Measurements from ENCODE around the gene TIPRL. TPM values are rescaled to one million over a fixed set of nuclear protein-coding genes. Genes with fewer than 3 reads are reported as not detected.
"Not testable (repeated sequence)": the region's sequence is repeated elsewhere in the genome, so short reads cannot be mapped to it uniquely, and the experiment has no call there.

TIPRL gene
- total RNA-seq, 1 donor from 2014 or later = 27.4 TPM

DNA sequence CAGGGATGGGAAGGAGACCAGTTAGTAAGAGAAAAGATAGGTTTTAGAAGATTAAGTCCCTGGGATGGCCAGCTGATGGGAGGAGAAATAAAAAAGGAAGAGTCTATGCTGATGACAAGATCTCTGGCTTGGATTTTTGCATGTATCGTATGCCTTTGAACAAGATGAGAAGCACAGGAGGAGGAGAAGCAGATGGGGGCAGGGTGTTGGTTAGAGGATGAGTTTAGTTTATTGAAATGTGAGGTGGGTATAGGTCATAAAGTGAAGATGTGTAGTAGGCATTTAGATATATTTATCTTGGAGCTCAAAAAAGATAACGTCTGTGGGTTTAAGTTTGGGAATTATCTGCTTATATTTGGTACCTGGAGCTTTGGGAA lies 1.4 kb downstream of the TIPRL start:
- Mint-ChIP-seq H3K27me3 (no peaks in the 10 kb centered on the region), H3K4me1 (ENCODE audit: low read depth) (peaks cover 10% of the 10 kb centered on the region), H3K27ac (no peak overlapping the region), H3K9me3 (ENCODE audit: low read depth) (peaks cover 2% of the 10 kb centered on the region), H3K4me3 (ENCODE audit: low read depth) (no peak overlapping the region), H3K36me3 (ENCODE audit: insufficient read depth) (no peaks in the 10 kb centered on the region)
- no peak for DNase-seq (ENCODE audit: low spot score, unreplicated experiment)
- TF ChIP-seq, protein P1, sequence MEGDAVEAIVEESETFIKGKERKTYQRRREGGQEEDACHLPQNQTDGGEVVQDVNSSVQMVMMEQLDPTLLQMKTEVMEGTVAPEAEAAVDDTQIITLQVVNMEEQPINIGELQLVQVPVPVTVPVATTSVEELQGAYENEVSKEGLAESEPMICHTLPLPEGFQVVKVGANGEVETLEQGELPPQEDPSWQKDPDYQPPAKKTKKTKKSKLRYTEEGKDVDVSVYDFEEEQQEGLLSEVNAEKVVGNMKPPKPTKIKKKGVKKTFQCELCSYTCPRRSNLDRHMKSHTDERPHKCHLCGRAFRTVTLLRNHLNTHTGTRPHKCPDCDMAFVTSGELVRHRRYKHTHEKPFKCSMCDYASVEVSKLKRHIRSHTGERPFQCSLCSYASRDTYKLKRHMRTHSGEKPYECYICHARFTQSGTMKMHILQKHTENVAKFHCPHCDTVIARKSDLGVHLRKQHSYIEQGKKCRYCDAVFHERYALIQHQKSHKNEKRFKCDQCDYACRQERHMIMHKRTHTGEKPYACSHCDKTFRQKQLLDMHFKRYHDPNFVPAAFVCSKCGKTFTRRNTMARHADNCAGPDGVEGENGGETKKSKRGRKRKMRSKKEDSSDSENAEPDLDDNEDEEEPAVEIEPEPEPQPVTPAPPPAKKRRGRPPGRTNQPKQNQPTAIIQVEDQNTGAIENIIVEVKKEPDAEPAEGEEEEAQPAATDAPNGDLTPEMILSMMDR (IDR thresholded peaks at IDR 0.05; ENCODE audit: unreplicated experiment) = no peak

DNA sequence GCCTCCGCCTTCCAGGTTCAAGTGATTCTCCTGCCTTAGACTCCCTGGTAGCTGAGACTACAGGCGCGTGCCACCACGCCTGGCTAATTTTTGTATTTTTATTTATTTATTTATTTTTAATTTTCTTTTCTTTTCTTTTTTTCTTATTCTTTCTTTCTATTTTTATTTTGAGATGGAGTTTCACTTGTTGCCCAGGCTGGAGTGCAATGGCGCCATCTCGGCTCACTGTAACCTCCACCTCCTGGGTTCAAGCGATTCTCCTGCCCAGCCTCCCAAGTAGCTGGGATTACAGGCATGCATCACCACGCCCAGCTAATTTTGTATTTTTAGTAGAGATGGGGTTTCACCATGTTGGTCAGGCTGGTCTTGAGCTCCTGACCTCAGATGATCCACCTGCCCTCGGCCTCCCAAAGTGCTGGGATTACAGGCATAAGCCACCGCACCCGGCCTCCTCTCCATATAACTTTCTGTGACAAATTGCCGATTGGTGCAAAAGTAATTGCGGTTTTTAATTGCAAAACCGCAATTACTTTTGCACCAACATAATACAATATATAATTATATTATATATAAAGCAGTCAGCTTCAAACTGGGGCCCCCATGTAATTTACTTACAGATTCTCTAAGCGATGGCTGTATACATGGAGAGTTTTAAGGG lies 2.4 kb downstream of the TIPRL start:
- peaks cover 11% of the 10 kb centered on the region for H3K4me1 Mint-ChIP-seq (ENCODE audit: low read depth)
- DNase-seq (ENCODE audit: low spot score, unreplicated experiment); H3K27ac Mint-ChIP-seq; H3K36me3 Mint-ChIP-seq (ENCODE audit: insufficient read depth); H3K9me3 Mint-ChIP-seq (ENCODE audit: low read depth); H3K4me3 Mint-ChIP-seq (ENCODE audit: low read depth); H3K27me3 Mint-ChIP-seq: not testable (repeated sequence)

DNA sequence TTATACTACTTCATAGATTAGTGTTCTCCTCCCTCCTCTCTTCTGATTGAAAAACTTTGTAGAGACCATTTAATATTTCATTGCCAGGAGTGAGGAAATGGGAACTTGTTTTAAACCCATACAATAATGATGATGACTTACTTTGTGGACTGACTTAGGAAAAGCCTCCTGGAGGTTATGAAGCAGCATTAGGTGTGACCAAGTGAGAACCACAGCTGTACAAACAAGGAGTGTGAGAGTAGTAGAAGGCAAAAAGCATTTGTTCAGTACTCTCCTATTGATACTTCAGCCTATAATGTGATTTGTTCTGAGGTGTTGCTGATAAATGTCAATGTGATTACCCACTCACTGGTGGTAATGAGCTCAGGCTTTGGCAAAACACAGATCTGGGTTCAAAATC lies 8.4 kb downstream of the TIPRL start:
- H3K27me3 Mint-ChIP-seq = no peaks in the 10 kb centered on the region
- H3K36me3 Mint-ChIP-seq (ENCODE audit: insufficient read depth) = peaks cover 22% of the 10 kb centered on the region
- H3K9me3 Mint-ChIP-seq (ENCODE audit: low read depth) = no peaks in the 10 kb centered on the region
- peaks cover 14% of the 10 kb centered on the region for H3K4me1 Mint-ChIP-seq (ENCODE audit: low read depth)
- no peak overlapping the region for H3K27ac Mint-ChIP-seq
- DNase-seq (ENCODE audit: low spot score, unreplicated experiment) = no peak
- H3K4me3 Mint-ChIP-seq (ENCODE audit: low read depth) = no peak overlapping the region
- TF ChIP-seq, protein P1 (IDR thresholded peaks at IDR 0.05; ENCODE audit: unreplicated experiment) = no peak

DNA sequence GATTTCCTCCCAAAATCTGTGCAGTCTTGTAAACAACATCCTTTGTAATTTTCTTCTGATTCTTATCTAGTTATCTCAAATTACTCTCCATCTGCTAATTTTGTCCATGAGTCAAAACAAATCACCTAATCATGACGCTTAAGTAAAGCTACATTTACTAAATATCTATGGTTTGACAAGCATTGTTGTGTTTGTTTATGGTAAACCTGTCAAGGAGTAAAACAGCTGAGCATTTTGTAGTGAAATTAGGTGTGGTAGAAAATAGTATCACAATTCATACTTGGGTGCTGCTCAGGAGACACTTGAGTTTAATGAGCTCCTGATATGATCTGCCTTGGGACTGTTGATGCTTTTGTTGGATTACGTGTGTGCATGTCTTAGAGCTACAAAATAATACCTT lies 11.6 kb downstream of the TIPRL start:
- Mint-ChIP-seq H3K4me3 (ENCODE audit: low read depth) (no peak overlapping the region), H3K27ac (no peak overlapping the region), H3K9me3 (ENCODE audit: low read depth) (no peaks in the 10 kb centered on the region), H3K4me1 (ENCODE audit: low read depth) (peaks cover 3% of the 10 kb centered on the region), H3K36me3 (ENCODE audit: insufficient read depth) (peaks cover 29% of the 10 kb centered on the region), H3K27me3 (no peaks in the 10 kb centered on the region)
- TF ChIP-seq, protein P1 (IDR thresholded peaks at IDR 0.05; ENCODE audit: unreplicated experiment) = no peak
- no peak for DNase-seq (ENCODE audit: low spot score, unreplicated experiment)

DNA sequence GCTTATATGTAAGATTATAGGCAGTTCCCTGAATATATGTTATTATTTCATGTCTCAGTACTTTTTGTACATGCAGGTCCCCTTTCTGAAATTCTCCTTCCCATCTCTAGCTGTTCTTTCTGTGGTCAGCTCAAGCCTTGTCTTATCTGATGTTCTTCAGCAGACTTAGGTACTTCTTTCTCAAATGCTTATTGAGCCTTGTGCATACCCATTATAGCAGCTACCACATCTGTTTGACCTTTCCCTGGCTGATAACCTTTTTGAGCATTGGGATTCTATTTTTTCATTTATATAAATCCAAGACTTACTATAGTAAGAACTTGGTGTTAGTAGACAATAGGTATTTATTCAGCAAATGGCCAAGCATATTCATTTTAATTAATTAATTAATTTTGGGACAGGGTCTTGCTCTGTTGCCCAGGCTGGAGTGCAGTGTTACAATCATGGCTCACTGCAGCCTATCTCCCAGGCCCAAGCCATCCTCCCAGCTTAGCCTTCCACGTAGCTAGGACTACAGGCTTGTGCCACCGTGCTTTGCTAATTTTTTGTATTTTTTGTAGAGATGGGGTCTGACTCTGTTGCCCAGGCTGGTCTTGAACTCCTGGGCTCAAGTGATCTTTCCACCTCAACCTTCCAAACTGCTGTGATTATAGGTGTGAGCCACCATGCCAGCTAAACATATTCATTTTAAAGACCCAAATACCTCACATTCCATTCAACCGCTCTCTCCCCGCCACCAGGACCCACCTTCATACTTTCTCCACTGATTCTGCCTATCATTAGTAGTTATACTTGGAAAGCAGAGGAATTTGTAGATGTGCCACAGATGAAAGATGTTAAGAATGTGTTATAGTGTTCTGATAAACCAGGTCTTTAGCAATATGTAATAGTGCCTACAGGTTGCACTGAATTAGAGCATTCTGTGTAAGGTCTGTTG lies 16.7 kb downstream of the TIPRL start:
- Mint-ChIP-seq H3K36me3 (ENCODE audit: insufficient read depth) (peaks cover 23% of the 10 kb centered on the region), H3K27me3 (no peaks in the 10 kb centered on the region), H3K9me3 (ENCODE audit: low read depth) (no peaks in the 10 kb centered on the region), H3K27ac (peak overlapping the region; percentile 41), H3K4me1 (ENCODE audit: low read depth) (peaks cover 6% of the 10 kb centered on the region), H3K4me3 (ENCODE audit: low read depth) (no peak overlapping the region)
- TF ChIP-seq, protein P1 (IDR thresholded peaks at IDR 0.05; ENCODE audit: unreplicated experiment) = no peak
- DNase-seq (ENCODE audit: low spot score, unreplicated experiment) = no peak
